Astrocyte (in vitro differentiated cells and primary cell): ENCODE data around the gene RPS27L. TPM values are rescaled to one million over a fixed set of nuclear protein-coding genes. Genes with fewer than 3 reads are reported as not detected.

Experiments
- DNase-seq: peaks from one replicate; pipeline ENCODE4 v3.0.0-alpha.2; 2010; ENCODE audit warnings: low read depth
- FAIRE-seq: peaks from 2 replicates; lab custom pipeline; 2011; peaks lifted over from hg19 to GRCh38; lab: Jason Lieb, UNC
- H2AFZ ChIP-seq: 2 replicates; pipeline ENCODE4 v1.6.0; 2012; ENCODE audit warnings: low read depth, low read length, inconsistent platforms
- H3K27ac ChIP-seq: 2 replicates; pipeline ENCODE4 v1.5.1; 2011; ENCODE audit warnings: low read depth, low read length, inconsistent platforms
- H3K27me3 ChIP-seq: 2 replicates; pipeline ENCODE4 v1.6.0; 2011; ENCODE audit warnings: low read length, inconsistent platforms; ENCODE audit not compliant: insufficient read depth
- H3K36me3 ChIP-seq: 2 replicates; pipeline ENCODE4 v1.5.1; 2011; ENCODE audit warnings: low read length, inconsistent platforms; ENCODE audit not compliant: insufficient read depth
- H3K4me1 ChIP-seq: 2 replicates; pipeline ENCODE4 v1.5.1; 2011; ENCODE audit warnings: low read length, inconsistent platforms; ENCODE audit not compliant: insufficient read depth
- H3K4me2 ChIP-seq: 2 replicates; pipeline ENCODE4 v1.6.0; 2012; ENCODE audit warnings: low read length, inconsistent platforms
- H3K4me3 ChIP-seq: 2 replicates; pipeline ENCODE4 v1.5.1; 2011; ENCODE audit warnings: low read depth, mild to moderate bottlenecking, low read length, inconsistent platforms; ENCODE audit not compliant: insufficient read depth
- H3K79me2 ChIP-seq: 2 replicates; pipeline ENCODE4 v1.6.0; 2012; ENCODE audit warnings: mild to moderate bottlenecking, low read length, inconsistent platforms; ENCODE audit not compliant: insufficient read depth
- H3K9ac ChIP-seq: 2 replicates; pipeline ENCODE4 v1.6.0; 2012; ENCODE audit warnings: mild to moderate bottlenecking, low read length, inconsistent platforms
- H3K9me3 ChIP-seq: 2 replicates; pipeline ENCODE4 v1.5.1; 2012; ENCODE audit warnings: low read depth, mild to moderate bottlenecking, low read length, inconsistent platforms; ENCODE audit not compliant: insufficient read depth
- H4K20me1 ChIP-seq: 2 replicates; pipeline ENCODE4 v1.6.0; 2012; ENCODE audit warnings: low read length, inconsistent platforms; ENCODE audit not compliant: insufficient read depth
- H3K27ac Mint-ChIP-seq: one replicate; pipeline ENCODE4 v1.8.0; 2021; ENCODE audit warnings: mild to moderate bottlenecking, mixed read lengths; ENCODE audit not compliant: unreplicated experiment
- H3K27me3 Mint-ChIP-seq: one replicate; pipeline ENCODE4 v1.8.0; 2021; ENCODE audit warnings: low read depth, mixed read lengths; ENCODE audit not compliant: unreplicated experiment
- H3K36me3 Mint-ChIP-seq: one replicate; pipeline ENCODE4 v1.8.0; 2021; ENCODE audit warnings: low read depth, mixed read lengths; ENCODE audit not compliant: unreplicated experiment
- H3K4me1 Mint-ChIP-seq: one replicate; pipeline ENCODE4 v1.8.0; 2021; ENCODE audit warnings: low read depth, mixed read lengths; ENCODE audit not compliant: unreplicated experiment
- H3K4me3 Mint-ChIP-seq: one replicate; pipeline ENCODE4 v1.8.0; 2021; ENCODE audit warnings: mild to moderate bottlenecking, moderate library complexity, mixed read lengths; ENCODE audit not compliant: unreplicated experiment
- H3K9me3 Mint-ChIP-seq: one replicate; pipeline ENCODE4 v1.8.0; 2021; ENCODE audit warnings: mild to moderate bottlenecking, mixed read lengths; ENCODE audit not compliant: unreplicated experiment
- EZH2 ChIP-seq: IDR thresholded peaks from 2 replicates; pipeline ENCODE4 v1.6.1; 2012; ENCODE audit warnings: mild to moderate bottlenecking, low read length, inconsistent platforms; ENCODE audit not compliant: insufficient read depth
- total RNA-seq: library from RNA; stranded (reverse); gene quantifications from 2 replicates; pipeline ENCODE4 v1.2.1, GENCODE V29; 2021
- TF ChIP-seq, protein P1 (sequence below): IDR thresholded peaks from 2 replicates; pipeline ENCODE4 v1.5.1; 2011; ENCODE audit warnings: low read depth, mild to moderate bottlenecking, inconsistent platforms, low read length, moderate library complexity; ENCODE audit not compliant: insufficient read depth

The RPS27L gene
- total RNA-seq, 1 donor from 2014 or later = 484 TPM

DNA sequence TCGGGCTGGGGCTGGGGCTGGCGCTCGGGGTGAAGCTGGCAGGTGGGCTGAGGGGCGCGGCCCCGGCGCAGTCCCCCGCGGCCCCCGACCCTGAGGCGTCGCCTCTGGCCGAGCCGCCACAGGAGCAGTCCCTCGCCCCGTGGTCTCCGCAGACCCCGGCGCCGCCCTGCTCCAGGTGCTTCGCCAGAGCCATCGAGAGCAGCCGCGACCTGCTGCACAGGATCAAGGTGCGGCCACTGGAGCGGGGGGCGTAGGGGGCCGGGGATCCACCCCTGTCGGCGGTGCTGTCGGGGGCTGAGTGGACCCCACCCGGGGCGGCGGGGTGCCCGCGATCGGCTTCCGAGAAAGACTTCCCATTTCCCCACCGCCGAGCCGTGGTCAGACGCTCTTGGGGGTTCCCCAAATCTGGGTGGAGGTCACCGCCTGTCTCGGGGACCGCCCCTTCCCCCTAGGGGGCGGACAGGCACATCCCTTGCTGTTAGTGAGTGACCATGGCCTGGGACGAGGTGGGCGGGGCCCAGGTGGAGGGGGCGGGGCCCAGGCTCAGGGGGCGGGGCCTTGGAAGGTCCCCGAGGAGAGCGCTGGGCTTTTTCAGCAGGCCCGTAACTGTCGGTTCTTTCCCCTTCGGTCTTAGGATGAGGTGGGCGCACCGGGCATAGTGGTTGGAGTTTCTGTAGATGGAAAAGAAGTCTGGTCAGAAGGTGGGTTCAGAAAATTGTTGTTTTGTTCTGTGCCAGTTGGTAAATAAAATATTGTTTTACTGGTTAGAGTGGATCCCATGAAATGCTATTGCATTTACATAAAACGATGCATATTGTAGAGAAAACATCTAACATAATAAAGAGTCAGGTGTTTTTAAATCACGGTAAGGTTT, 35.0 kb downstream of the RPS27L start:
- peaks cover 12% of the 10 kb centered on the region for H3K9me3 Mint-ChIP-seq
- peak overlapping the region; percentile 60 for H2AFZ ChIP-seq
- H4K20me1 ChIP-seq = no peaks in the 10 kb centered on the region
- H3K27ac Mint-ChIP-seq = peak overlapping the region; percentile 88
- H3K27me3 ChIP-seq = no peaks in the 10 kb centered on the region
- peak overlapping the region; percentile 67 for H3K4me3 ChIP-seq
- H3K36me3 ChIP-seq = peaks cover 1% of the 10 kb centered on the region
- TF ChIP-seq, protein P1, sequence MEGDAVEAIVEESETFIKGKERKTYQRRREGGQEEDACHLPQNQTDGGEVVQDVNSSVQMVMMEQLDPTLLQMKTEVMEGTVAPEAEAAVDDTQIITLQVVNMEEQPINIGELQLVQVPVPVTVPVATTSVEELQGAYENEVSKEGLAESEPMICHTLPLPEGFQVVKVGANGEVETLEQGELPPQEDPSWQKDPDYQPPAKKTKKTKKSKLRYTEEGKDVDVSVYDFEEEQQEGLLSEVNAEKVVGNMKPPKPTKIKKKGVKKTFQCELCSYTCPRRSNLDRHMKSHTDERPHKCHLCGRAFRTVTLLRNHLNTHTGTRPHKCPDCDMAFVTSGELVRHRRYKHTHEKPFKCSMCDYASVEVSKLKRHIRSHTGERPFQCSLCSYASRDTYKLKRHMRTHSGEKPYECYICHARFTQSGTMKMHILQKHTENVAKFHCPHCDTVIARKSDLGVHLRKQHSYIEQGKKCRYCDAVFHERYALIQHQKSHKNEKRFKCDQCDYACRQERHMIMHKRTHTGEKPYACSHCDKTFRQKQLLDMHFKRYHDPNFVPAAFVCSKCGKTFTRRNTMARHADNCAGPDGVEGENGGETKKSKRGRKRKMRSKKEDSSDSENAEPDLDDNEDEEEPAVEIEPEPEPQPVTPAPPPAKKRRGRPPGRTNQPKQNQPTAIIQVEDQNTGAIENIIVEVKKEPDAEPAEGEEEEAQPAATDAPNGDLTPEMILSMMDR = no peak
- TF ChIP-seq EZH2 = no peak
- peak overlapping the region; percentile 91 for H3K9ac ChIP-seq
- H3K4me1 ChIP-seq = peaks cover 4% of the 10 kb centered on the region
- peak; percentile 43 for DNase-seq
- H3K79me2 ChIP-seq = peaks cover 24% of the 10 kb centered on the region
- H3K27me3 Mint-ChIP-seq = no peaks in the 10 kb centered on the region
- H3K4me3 Mint-ChIP-seq = peak overlapping the region; percentile 99
- FAIRE-seq = no peak
- H3K36me3 Mint-ChIP-seq = peaks cover 2% of the 10 kb centered on the region
- H3K4me1 Mint-ChIP-seq = peaks cover 8% of the 10 kb centered on the region
- peak overlapping the region; percentile 85 for H3K4me2 ChIP-seq
- peak overlapping the region; percentile 88 for H3K27ac ChIP-seq
- H3K9me3 ChIP-seq = no peaks in the 10 kb centered on the region

DNA sequence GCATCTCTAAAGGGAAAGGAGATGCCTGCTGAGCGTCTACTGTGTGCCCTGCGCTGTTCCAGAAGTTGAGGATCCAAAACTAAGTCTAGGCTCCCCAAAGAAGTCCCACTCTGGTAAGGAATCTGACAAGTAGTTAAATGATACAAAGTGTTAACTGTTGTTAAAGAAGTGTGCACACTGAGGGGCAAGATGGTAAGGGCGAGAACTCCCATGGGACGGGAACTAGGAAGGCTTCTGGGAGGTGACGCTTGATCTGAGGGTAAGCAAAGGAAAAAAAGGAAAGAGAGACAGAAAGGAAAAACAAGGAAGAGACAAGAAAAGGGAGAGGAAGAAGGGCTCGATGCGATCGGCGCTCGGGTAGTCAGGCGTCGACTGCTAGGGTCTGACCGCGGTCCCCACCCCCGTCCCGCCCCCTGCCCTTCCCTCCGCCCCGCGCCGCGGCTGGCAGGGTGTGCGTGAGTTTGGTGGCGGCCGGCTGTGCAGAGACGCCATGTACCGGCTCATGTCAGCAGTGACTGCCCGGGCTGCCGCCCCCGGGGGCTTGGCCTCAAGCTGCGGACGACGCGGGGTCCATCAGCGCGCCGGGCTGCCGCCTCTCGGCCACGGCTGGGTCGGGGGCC, 35.8 kb downstream of the RPS27L start, which contains the start of gene LACTB:
TSS of gene LACTB (plus strand) at position 480 of the 620 bp plus-strand sequence. CDS start at position 491, 11 bp downstream.
- H3K9me3 Mint-ChIP-seq = peaks cover 14% of the 10 kb centered on the region
- Histone ChIP-seq H3K79me2 (peaks cover 24% of the 10 kb centered on the region), H3K4me2 (peak within 1 kb of the TSS; percentile 85), H3K9ac (peak within 1 kb of the TSS; percentile 91), H3K4me1 (peaks cover 4% of the 10 kb centered on the region), H3K36me3 (no peaks in the 10 kb centered on the region), H3K27me3 (no peaks in the 10 kb centered on the region), H2AFZ (peak within 1 kb of the TSS; percentile 94), H3K9me3 (no peaks in the 10 kb centered on the region), H3K27ac (peak within 1 kb of the TSS; percentile 88), H4K20me1 (no peaks in the 10 kb centered on the region), H3K4me3 (peak within 1 kb of the TSS; percentile 67)
- H3K27ac Mint-ChIP-seq = peak within 1 kb of the TSS; percentile 88
- no peak for TF ChIP-seq EZH2
- TF ChIP-seq, protein P1 = no peak
- peak; percentile 74 for DNase-seq
- H3K27me3 Mint-ChIP-seq = no peaks in the 10 kb centered on the region
- peak; percentile 9 for FAIRE-seq
- peaks cover 8% of the 10 kb centered on the region for H3K4me1 Mint-ChIP-seq
- H3K4me3 Mint-ChIP-seq = peak within 1 kb of the TSS; percentile 99
- no peaks in the 10 kb centered on the region for H3K36me3 Mint-ChIP-seq
